HG02938 (cell line): Measurements from ENCODE around the gene SH2D2A.

ENCODE experiments used
- ATAC-seq: cut with Tn5 transposase; IDR thresholded peaks from one replicate; pipeline ENCODE4 v1.9.1; 2021; ENCODE audit warnings: mild to moderate bottlenecking, moderate library complexity; ENCODE audit not compliant: unreplicated experiment

SH2D2A gene

GRCh38 chr1:156848461-156849150 lies 32.0 kb upstream of the SH2D2A start:
- ATAC-seq, result no peak

GRCh38 chr1:156847591-156848460 lies 31.2 kb upstream of the SH2D2A start:
- no peak for ATAC-seq

GRCh38 chr1:156846643-156847042 lies 30.0 kb upstream of the SH2D2A start:
- ATAC-seq, result no peak

GRCh38 chr1:156845953-156846545 lies 29.4 kb upstream of the SH2D2A start:
- ATAC-seq, result no peak

- no peak for ATAC-seq
These were observed 28.7 kb upstream of the SH2D2A start for GRCh38 chr1:156845055-156845952.

- no peak for ATAC-seq
These were observed 28.0 kb upstream of the SH2D2A start for GRCh38 chr1:156844638-156845037.

- no peak for ATAC-seq
These were observed 27.5 kb upstream of the SH2D2A start for GRCh38 chr1:156844102-156844501.

GRCh38 chr1:156842618-156843300 lies 26.1 kb upstream of the SH2D2A start:
- ATAC-seq, result no peak

GRCh38 chr1:156841295-156841855 lies 24.7 kb upstream of the SH2D2A start:
- ATAC-seq, result no peak

- no peak for ATAC-seq
These were observed 24.2 kb upstream of the SH2D2A start for GRCh38 chr1:156840898-156841279.

GRCh38 chr1:156840186-156840897 lies 23.7 kb upstream of the SH2D2A start:
- no peak for ATAC-seq

GRCh38 chr1:156839426-156840109 lies 22.9 kb upstream of the SH2D2A start:
- no peak for ATAC-seq

- ATAC-seq, result no peak
These were observed 22.3 kb upstream of the SH2D2A start for GRCh38 chr1:156838972-156839371.

- ATAC-seq, result no peak
These were observed 20.2 kb upstream of the SH2D2A start for GRCh38 chr1:156836892-156837291.

- ATAC-seq, result no peak
These were observed 19.5 kb upstream of the SH2D2A start for GRCh38 chr1:156836041-156836654.

- ATAC-seq, result no peak
These were observed 17.7 kb upstream of the SH2D2A start for GRCh38 chr1:156834322-156834721.

GRCh38 chr1:156833603-156834002 lies 17.0 kb upstream of the SH2D2A start:
- ATAC-seq, result no peak

- ATAC-seq, result no peak
These were observed 15.8 kb upstream of the SH2D2A start for GRCh38 chr1:156832434-156832833.
